SU-DHL-6 (cell line): ENCODE results near the gene TENT4A.

Source experiments
- H2AFZ ChIP-seq: fragments of 200-600 bp; sonication (generic); 2 replicates; pipeline ENCODE4 v1.6.1; 2014; ENCODE audit warnings: low read depth, mild to moderate bottlenecking, moderate library complexity, mixed read lengths, antibody characterized with exemption, low read length; ENCODE audit not compliant: severe bottlenecking
- H3F3A ChIP-seq: fragments of 200-600 bp; shearing (Covaris generic); 2 replicates; pipeline ENCODE4 v1.6.0; 2016; ENCODE audit warnings: antibody characterized with exemption, mild to moderate bottlenecking; ENCODE audit not compliant: insufficient read depth
- H3K27ac ChIP-seq: fragments of 200-600 bp; sonication (generic); 2 replicates; pipeline ENCODE4 v1.5.1; 2016; ENCODE audit warnings: low read depth, mild to moderate bottlenecking, low read length, moderate library complexity, mixed read lengths
- H3K27me3 ChIP-seq: fragments of 200-600 bp; sonication (generic), shearing (Covaris generic); 2 replicates; pipeline ENCODE4 v1.6.0; 2014; ENCODE audit warnings: mild to moderate bottlenecking, low read length
- H3K36me3 ChIP-seq: fragments of 200-600 bp; sonication (generic); 2 replicates; pipeline ENCODE4 v1.6.1; 2014; ENCODE audit warnings: mild to moderate bottlenecking, low read length, mixed read lengths
- H3K4me2 ChIP-seq: fragments of 300-600, 200-600 bp; shearing (Covaris generic), sonication (generic); 2 replicates; pipeline ENCODE4 v1.6.0; 2014; ENCODE audit warnings: low read length, low read depth, mild to moderate bottlenecking; ENCODE audit not compliant: poor library complexity, severe bottlenecking
- H3K4me3 ChIP-seq: fragments of 200-600 bp; sonication (generic); 2 replicates; pipeline ENCODE4 v1.5.1; 2014; ENCODE audit warnings: antibody characterized with exemption, low read length, mild to moderate bottlenecking, mixed read lengths; ENCODE audit not compliant: insufficient read depth, poor library complexity, severe bottlenecking
- H3K79me2 ChIP-seq: fragments of 200-600 bp; sonication (generic); 2 replicates; pipeline ENCODE4 v1.6.1; 2014; ENCODE audit warnings: mild to moderate bottlenecking, low read length, moderate library complexity; ENCODE audit not compliant: insufficient read depth
- H3K9ac ChIP-seq: fragments of 200-600 bp; sonication (generic); 2 replicates; pipeline ENCODE4 v1.7.0; 2014; ENCODE audit warnings: mild to moderate bottlenecking, low read length
- H3K9me2 ChIP-seq: fragments of 200-600 bp; sonication (generic); replicated peaks from 2 replicates; pipeline ENCODE4 v1.6.1; 2014; ENCODE audit warnings: low read length; ENCODE audit not compliant: insufficient read depth
- H3K9me3 ChIP-seq: fragments of 200-600 bp; sonication (generic); 2 replicates; pipeline ENCODE4 v1.6.1; 2014; ENCODE audit warnings: low read length, mixed read lengths; ENCODE audit not compliant: insufficient read depth
- H4K20me1 ChIP-seq: fragments of 200-600 bp; sonication (generic); 2 replicates; pipeline ENCODE4 v1.6.1; 2014; ENCODE audit warnings: low read depth, mild to moderate bottlenecking, antibody characterized with exemption, low read length, moderate library complexity, mixed read lengths
- EZH2phosphoT487 ChIP-seq: fragments of 200-600 bp; sonication (generic), shearing (Covaris generic); conservative IDR thresholded peaks from 2 replicates; pipeline ENCODE4 v1.6.1; 2018; ENCODE audit warnings: mild to moderate bottlenecking, antibody characterized with exemption, low read length, moderate library complexity, mixed read lengths
- TF ChIP-seq, protein P1 (sequence below): fragments of 200-600 bp; sonication (generic); IDR thresholded peaks from one replicate; pipeline ENCODE4 v1.5.1; 2017; ENCODE audit warnings: antibody characterized with exemption, mild to moderate bottlenecking, low read length, moderate library complexity; ENCODE audit not compliant: insufficient read depth, poor library complexity, severe bottlenecking

The TENT4A gene

DNA sequence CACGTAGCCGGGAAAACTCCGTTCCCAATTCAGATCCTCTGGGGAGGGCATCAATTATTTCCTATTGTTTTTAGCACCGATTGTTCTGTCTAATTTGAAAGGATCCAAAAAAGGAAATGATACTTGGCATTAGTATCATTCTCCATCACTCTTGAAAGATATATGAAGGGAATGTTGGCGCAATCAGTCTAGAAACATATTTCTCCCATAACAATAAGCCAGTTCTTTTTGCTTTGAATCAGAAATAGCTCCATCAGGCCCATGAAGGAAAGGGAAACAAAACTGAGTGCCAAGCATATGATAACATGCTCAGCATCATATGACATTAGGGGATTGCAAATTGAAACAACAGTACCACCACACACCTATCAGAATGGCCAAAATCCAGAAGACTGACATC is 40.2 kb upstream of the TENT4A start:
- no peak overlapping the region for H3K4me3 ChIP-seq
- H3K27ac ChIP-seq, result no peak overlapping the region
- H3K9ac ChIP-seq, result no peak overlapping the region
- H3K79me2 ChIP-seq, result no peaks in the 10 kb centered on the region
- H4K20me1 ChIP-seq, result no peaks in the 10 kb centered on the region
- no peaks in the 10 kb centered on the region for H3K36me3 ChIP-seq
- no peaks in the 10 kb centered on the region for H3K9me2 ChIP-seq
- no peak overlapping the region for H3K4me2 ChIP-seq
- H3K27me3 ChIP-seq, result no peaks in the 10 kb centered on the region
- H2AFZ ChIP-seq, result no peak overlapping the region
- no peaks in the 10 kb centered on the region for H3F3A ChIP-seq
- TF ChIP-seq EZH2phosphoT487, result no peak
- TF ChIP-seq, protein P1, sequence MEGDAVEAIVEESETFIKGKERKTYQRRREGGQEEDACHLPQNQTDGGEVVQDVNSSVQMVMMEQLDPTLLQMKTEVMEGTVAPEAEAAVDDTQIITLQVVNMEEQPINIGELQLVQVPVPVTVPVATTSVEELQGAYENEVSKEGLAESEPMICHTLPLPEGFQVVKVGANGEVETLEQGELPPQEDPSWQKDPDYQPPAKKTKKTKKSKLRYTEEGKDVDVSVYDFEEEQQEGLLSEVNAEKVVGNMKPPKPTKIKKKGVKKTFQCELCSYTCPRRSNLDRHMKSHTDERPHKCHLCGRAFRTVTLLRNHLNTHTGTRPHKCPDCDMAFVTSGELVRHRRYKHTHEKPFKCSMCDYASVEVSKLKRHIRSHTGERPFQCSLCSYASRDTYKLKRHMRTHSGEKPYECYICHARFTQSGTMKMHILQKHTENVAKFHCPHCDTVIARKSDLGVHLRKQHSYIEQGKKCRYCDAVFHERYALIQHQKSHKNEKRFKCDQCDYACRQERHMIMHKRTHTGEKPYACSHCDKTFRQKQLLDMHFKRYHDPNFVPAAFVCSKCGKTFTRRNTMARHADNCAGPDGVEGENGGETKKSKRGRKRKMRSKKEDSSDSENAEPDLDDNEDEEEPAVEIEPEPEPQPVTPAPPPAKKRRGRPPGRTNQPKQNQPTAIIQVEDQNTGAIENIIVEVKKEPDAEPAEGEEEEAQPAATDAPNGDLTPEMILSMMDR, result no peak
- H3K9me3 ChIP-seq, result no peaks in the 10 kb centered on the region

DNA sequence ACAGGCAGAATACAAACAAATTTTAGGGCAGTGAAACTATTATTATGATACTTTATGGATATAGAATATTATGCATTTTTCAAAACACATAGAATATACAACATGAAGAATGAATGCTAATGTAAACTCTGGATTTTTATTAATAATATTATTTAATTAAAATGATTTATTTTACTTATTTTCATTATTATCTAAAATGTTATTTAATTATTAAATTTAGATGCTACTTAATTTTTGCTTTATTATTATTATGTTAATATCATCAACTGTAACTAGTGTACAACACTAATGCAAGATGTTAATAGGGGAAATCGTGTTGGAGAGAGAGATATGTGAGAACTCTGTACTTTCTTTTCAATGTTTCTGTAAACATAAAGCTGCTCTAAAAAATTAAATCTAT is 39.3 kb upstream of the TENT4A start:
- Histone ChIP-seq H3K9me3 (no peaks in the 10 kb centered on the region), H3F3A (no peaks in the 10 kb centered on the region), H3K36me3 (no peaks in the 10 kb centered on the region), H3K4me3 (no peak overlapping the region), H3K27me3 (no peaks in the 10 kb centered on the region), H2AFZ (no peak overlapping the region), H3K9ac (no peak overlapping the region), H3K27ac (no peak overlapping the region), H3K9me2 (no peaks in the 10 kb centered on the region), H3K79me2 (no peaks in the 10 kb centered on the region), H4K20me1 (no peaks in the 10 kb centered on the region), H3K4me2 (no peak overlapping the region)
- TF ChIP-seq, protein P1, result no peak
- TF ChIP-seq EZH2phosphoT487, result no peak

DNA sequence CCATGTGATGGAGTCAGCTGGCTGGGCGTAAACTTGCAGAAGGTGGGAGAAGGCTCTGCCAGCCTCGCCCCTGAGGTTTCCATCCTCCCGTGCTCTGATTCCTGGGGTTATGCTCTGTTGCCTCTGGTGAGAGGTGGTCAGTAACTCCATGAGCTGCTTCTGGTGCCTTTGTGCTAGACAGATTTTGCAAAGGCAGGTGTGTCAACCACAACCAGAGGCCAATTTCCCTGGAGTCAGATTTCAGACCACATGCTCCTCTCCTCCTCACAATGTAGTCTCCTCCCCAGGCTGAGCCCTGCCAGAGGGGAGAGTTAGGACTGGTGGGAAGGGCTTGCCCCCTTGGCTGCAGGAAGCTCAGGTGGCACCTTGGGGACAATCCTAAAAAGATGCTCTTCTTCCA is 38.8 kb upstream of the TENT4A start:
- Histone ChIP-seq H3K4me3 (no peak overlapping the region), H3K9ac (no peak overlapping the region), H4K20me1 (no peaks in the 10 kb centered on the region), H3K27ac (no peak overlapping the region), H3F3A (no peaks in the 10 kb centered on the region), H3K9me2 (no peaks in the 10 kb centered on the region), H3K36me3 (no peaks in the 10 kb centered on the region), H3K27me3 (no peaks in the 10 kb centered on the region), H2AFZ (no peak overlapping the region), H3K9me3 (no peaks in the 10 kb centered on the region), H3K4me2 (no peak overlapping the region), H3K79me2 (no peaks in the 10 kb centered on the region)
- no peak for TF ChIP-seq EZH2phosphoT487
- TF ChIP-seq, protein P1, result no peak

DNA sequence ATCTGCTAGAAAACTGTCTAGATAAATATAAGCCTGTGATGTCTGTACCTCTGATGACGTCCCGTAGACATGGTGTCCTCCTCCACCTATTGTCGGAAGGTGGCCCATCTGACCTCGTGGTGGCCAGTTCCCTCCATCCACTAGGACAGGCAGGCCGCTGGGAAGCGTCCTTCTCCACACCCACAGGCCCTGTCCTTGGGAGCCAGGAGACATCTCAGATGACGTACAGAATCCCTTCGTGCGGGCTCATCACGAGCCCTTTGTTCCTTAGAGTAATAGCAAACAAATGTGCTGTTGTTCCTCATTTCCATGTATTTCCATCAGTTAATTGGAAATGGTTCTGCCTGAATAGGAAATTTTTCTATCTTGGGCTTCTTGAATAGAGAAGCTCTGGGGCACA is 38.3 kb upstream of the TENT4A start:
- no peaks in the 10 kb centered on the region for H3K36me3 ChIP-seq
- H3K9me3 ChIP-seq, result no peaks in the 10 kb centered on the region
- H3K79me2 ChIP-seq, result no peaks in the 10 kb centered on the region
- H3F3A ChIP-seq, result no peaks in the 10 kb centered on the region
- H3K4me2 ChIP-seq, result no peak overlapping the region
- no peak overlapping the region for H2AFZ ChIP-seq
- H3K9ac ChIP-seq, result no peak overlapping the region
- H4K20me1 ChIP-seq, result no peaks in the 10 kb centered on the region
- TF ChIP-seq, protein P1, result no peak
- no peak for TF ChIP-seq EZH2phosphoT487
- no peak overlapping the region for H3K27ac ChIP-seq
- H3K27me3 ChIP-seq, result no peaks in the 10 kb centered on the region
- no peaks in the 10 kb centered on the region for H3K9me2 ChIP-seq
- H3K4me3 ChIP-seq, result no peak overlapping the region
